ENCODE measurements around the gene MLLT10.
A peak's percentile ranks its signal among the peaks of the same experiment; 100 is the strongest.
"Not testable (repeated sequence)": the region's sequence is repeated elsewhere in the genome, so short reads cannot be mapped to it uniquely, and the experiment has no call there.

The MLLT10 gene

DNA sequence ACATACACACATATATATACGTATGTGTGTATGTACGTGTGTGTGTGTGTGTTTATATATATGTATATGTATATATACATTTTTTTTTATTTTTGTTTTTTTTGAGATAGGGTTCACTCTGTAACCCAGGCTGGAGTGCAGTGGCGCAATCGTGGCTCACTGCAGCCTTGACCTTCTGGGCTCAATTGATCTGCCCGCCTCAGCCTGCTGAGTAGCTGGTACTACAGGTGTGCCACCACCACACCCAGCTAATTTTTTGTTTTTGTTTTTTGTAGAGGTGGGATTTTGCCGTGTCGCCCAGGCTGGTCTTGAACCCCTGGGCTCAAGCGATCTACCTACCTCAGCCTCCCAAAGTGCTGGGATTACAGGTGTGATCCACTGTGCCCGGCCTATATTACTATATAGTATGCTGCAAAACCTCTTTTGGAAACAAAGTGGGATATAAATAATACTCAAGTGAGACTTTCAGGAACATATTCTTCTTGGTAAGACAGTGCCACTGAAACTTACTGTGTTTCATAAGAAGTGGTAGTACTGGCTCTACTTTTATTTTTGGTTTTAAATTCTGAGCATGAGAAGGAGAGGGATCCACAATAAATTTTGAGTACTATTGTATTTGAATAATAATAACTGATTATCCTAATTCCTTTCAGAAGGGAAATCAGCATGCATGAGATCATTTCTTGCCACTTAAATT lies 51.0 kb downstream of the MLLT10 start:
- H3K36me3 Mint-ChIP-seq, result peaks cover 46% of the 10 kb centered on the region
- H3K4me1 Mint-ChIP-seq, result peaks cover 21% of the 10 kb centered on the region
- no peak overlapping the region for H3K4me3 Mint-ChIP-seq
- CTCF ChIA-PET, result no interaction called here
- H3K27me3 Mint-ChIP-seq, result no peaks in the 10 kb centered on the region
- H3K27ac Mint-ChIP-seq, result no peak overlapping the region
- DNase-seq, result no peak
- peaks cover 6% of the 10 kb centered on the region for H3K9me3 Mint-ChIP-seq

GRCh38 chr10:21587391-21587790 lies 53.4 kb downstream of the MLLT10 start:
- H3K4me1 Mint-ChIP-seq, result peaks cover 17% of the 10 kb centered on the region
- CTCF ChIA-PET, result no interaction called here

GRCh38 chr10:21588159-21588558 lies 54.1 kb downstream of the MLLT10 start:
- H3K4me3 Mint-ChIP-seq, DNase-seq, H3K27me3 Mint-ChIP-seq, CTCF ChIA-PET, H3K9me3 Mint-ChIP-seq, H3K27ac Mint-ChIP-seq: not testable (repeated sequence)
- peaks cover 52% of the 10 kb centered on the region for H3K36me3 Mint-ChIP-seq
- H3K4me1 Mint-ChIP-seq, result peaks cover 16% of the 10 kb centered on the region

More at GRCh38 chr10:21587391-21587790, 53.4 kb downstream of the MLLT10 start:
- H3K27ac Mint-ChIP-seq, result no peak overlapping the region
- H3K9me3 Mint-ChIP-seq, result peaks cover 6% of the 10 kb centered on the region
- H3K36me3 Mint-ChIP-seq, result peaks cover 51% of the 10 kb centered on the region
- H3K4me3 Mint-ChIP-seq, result no peak overlapping the region
- DNase-seq, result no peak
- H3K27me3 Mint-ChIP-seq, result no peaks in the 10 kb centered on the region

DNA sequence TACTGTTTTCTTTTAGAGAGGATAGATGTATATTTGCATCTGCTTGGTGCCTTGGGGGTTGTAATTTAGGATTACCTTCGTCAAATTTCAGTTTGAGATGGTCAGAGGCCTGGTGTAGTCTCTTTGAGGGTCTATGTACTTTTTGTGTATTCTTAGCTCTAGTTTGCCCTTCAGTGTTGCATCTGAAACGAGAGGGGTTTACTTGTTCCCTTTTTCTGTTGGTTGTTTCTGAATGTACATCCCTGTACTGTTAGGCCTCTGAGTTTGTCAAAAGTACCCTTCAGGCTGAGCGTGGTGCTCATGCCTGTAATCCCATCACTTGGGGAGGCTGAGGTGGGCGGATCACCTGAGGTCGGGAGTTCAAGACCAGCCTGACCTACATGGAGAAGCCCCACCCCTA lies 60.0 kb downstream of the MLLT10 start:
- no peaks in the 10 kb centered on the region for H3K27me3 Mint-ChIP-seq
- H3K36me3 Mint-ChIP-seq, result peaks cover 37% of the 10 kb centered on the region
- peak overlapping the region; percentile 12 for H3K27ac Mint-ChIP-seq
- DNase-seq, result no peak
- H3K4me1 Mint-ChIP-seq, result peaks cover 11% of the 10 kb centered on the region
- CTCF ChIA-PET, result no interaction called here
- H3K4me3 Mint-ChIP-seq, result no peak overlapping the region
- no peaks in the 10 kb centered on the region for H3K9me3 Mint-ChIP-seq

DNA sequence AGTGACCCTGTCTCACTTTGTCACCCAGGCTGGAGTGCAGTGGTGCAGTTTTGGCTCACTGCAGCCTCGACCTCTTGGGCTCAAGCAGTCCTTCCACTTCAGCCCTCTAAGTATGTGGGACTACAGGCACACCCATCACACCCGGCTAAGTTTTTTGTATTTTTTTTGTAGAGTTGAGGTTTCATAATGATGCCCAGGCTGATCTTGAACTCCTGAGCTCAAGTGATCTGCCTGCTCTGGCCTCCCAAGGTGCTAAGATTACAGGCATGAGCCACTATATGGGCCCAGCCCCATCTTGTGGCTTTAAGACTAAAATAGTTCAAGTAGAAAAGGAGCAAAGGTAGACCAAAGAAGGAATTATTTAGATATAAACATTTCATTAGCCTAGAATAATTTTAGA lies 65.5 kb downstream of the MLLT10 start:
- CTCF ChIA-PET, result no interaction called here
- H3K27me3 Mint-ChIP-seq, result no peaks in the 10 kb centered on the region
- DNase-seq, result no peak
- H3K9me3 Mint-ChIP-seq, result no peaks in the 10 kb centered on the region
- H3K4me1 Mint-ChIP-seq, result peaks cover 6% of the 10 kb centered on the region
- peaks cover 18% of the 10 kb centered on the region for H3K36me3 Mint-ChIP-seq
- no peak overlapping the region for H3K4me3 Mint-ChIP-seq
- no peak overlapping the region for H3K27ac Mint-ChIP-seq

DNA sequence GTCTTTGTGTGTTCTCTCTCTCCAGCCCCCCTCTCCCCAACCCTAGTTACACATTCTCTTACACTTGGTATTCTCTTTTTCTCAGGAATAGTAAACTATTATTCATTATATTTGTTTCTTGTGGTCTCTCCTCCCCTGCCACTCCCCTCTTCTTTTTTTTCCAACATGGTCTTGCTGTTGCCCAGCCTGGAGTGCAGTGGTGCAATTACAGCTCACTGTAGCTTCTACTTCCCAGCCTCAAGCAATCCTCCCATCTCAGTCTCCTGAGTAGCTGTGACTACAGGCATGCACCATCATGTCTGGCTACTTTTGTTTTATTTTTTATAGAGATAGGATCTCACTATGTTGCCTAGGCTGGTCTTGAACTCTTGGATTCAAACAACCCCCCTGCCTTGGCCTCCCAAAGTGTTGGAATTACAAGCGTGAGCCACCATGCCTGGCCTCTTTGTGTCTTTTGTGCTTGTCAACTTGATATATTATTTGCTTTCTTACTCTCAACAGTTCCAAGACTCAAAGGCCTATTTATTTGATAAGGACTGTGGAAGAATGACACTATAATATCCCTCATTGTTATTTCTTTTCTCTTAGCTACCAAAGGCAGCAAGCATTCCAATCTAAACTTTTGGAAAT lies 66.9 kb downstream of the MLLT10 start:
- Mint-ChIP-seq H3K4me3 (no peak overlapping the region), H3K9me3 (no peaks in the 10 kb centered on the region), H3K36me3 (peaks cover 22% of the 10 kb centered on the region), H3K4me1 (peaks cover 10% of the 10 kb centered on the region), H3K27me3 (no peaks in the 10 kb centered on the region), H3K27ac (no peak overlapping the region)
- no peak for DNase-seq
- CTCF ChIA-PET, result no interaction called here

GRCh38 chr10:21602313-21602712 lies 68.3 kb downstream of the MLLT10 start:
- Mint-ChIP-seq H3K27me3 (no peaks in the 10 kb centered on the region), H3K27ac (no peak overlapping the region), H3K36me3 (peaks cover 33% of the 10 kb centered on the region), H3K4me1 (peaks cover 20% of the 10 kb centered on the region), H3K4me3 (no peak overlapping the region), H3K9me3 (no peaks in the 10 kb centered on the region)
- no peak for DNase-seq
- CTCF ChIA-PET, result no interaction called here

GRCh38 chr10:21603721-21604120 lies 69.7 kb downstream of the MLLT10 start:
- peaks cover 18% of the 10 kb centered on the region for H3K4me1 Mint-ChIP-seq
- H3K36me3 Mint-ChIP-seq, result peaks cover 35% of the 10 kb centered on the region
- DNase-seq, result no peak
- CTCF ChIA-PET, result no interaction called here
- H3K27ac Mint-ChIP-seq, result no peak overlapping the region
- H3K27me3 Mint-ChIP-seq, result no peaks in the 10 kb centered on the region
- no peak overlapping the region for H3K4me3 Mint-ChIP-seq
- H3K9me3 Mint-ChIP-seq, result no peaks in the 10 kb centered on the region

DNA sequence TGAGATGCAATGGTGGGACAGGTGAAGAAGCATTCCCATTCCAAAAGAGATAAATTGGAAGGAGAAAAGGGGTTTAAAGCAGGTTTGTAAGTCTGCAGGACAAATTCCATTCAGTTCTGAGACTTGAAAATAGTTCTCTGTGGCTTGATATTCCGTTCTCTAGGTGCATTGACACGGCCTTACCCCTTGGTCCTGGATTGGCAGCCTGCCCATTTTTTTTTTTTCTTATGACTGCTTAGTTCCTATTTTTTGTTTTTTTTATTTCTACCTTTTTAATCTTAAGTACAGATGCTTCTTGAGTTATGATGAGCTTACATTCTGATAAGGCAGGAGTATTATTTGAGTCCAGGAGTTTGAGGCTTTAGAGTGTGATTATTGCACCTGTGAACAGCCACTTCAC lies 70.6 kb downstream of the MLLT10 start:
- H3K27ac Mint-ChIP-seq, result no peak overlapping the region
- peaks cover 15% of the 10 kb centered on the region for H3K4me1 Mint-ChIP-seq
- H3K4me3 Mint-ChIP-seq, result no peak overlapping the region
- no peak for DNase-seq
- no peaks in the 10 kb centered on the region for H3K9me3 Mint-ChIP-seq
- CTCF ChIA-PET, result no interaction called here
- no peaks in the 10 kb centered on the region for H3K27me3 Mint-ChIP-seq
- H3K36me3 Mint-ChIP-seq, result peaks cover 42% of the 10 kb centered on the region

DNA sequence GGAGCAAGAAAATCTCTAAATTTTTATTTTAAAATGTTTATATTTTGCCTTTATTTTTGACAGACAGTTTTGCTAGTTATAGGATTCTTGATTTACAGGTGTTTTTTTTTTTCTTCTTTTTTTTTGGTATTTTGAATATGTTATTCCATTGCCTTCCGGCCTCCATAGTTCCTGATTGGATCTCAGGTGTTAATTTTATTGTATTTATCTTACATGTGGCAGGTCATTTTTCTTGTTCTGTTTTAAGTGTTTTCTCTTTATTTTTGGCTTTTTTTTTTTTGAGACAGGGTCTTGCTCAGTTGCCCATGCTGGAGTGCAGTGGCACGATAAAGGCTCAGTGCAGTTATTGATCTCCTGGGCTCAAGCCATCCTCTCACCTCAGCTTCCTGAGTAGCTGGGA lies 73.9 kb downstream of the MLLT10 start:
- H3K27ac Mint-ChIP-seq, result no peak overlapping the region
- H3K4me3 Mint-ChIP-seq, result no peak overlapping the region
- H3K4me1 Mint-ChIP-seq, result peaks cover 20% of the 10 kb centered on the region
- DNase-seq, result no peak
- H3K27me3 Mint-ChIP-seq, result no peaks in the 10 kb centered on the region
- CTCF ChIA-PET, result no interaction called here
- H3K9me3 Mint-ChIP-seq, result no peaks in the 10 kb centered on the region
- peaks cover 55% of the 10 kb centered on the region for H3K36me3 Mint-ChIP-seq

DNA sequence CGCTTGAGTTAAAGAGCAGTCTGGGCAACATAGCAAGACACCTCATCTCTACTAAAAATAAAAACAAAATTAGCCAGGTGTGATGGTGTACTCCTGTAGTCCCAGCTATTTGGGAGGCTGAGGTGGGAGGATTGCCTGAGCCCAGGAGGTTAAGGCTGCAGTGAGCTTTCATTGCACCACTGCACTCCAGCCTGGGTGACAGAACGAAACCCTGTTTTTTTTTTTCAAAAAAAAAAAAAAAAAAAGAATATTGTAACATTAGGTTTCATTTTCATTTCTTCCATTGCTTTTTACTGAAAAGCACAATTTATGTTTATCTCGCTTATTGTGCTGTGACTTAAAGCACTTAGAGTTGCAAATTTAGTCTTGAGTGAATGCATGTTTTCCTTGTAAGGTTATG lies 80.0 kb downstream of the MLLT10 start:
- Mint-ChIP-seq H3K27me3 (no peaks in the 10 kb centered on the region), H3K4me3 (no peak overlapping the region), H3K9me3 (no peaks in the 10 kb centered on the region), H3K4me1 (peaks cover 19% of the 10 kb centered on the region), H3K36me3 (peaks cover 35% of the 10 kb centered on the region), H3K27ac (peak overlapping the region; percentile 5)
- DNase-seq, result no peak
- CTCF ChIA-PET, result interaction anchor here (0.6 kb wide), 1 partner anchor 1404 kb away, joined by 3 read pairs; no protein-coding TSS in a partner anchor

DNA sequence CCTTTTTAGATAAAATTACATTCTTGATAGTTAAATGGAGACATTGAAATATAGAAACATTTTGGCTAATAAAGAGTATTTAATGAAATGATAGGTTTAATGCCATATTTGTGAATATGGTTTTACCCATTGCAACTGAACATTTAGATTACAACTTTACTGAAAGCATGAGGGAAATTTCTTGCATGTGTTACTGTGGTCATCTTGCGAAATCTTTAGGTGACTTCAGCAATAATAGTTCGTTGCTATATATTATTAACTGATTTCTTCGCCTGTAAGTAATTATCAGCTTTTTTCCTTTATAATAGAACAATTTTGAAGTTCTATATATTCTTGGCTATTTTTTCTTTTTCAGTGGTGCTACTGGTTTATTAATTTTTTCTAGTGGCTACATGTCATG lies 83.2 kb downstream of the MLLT10 start:
- no peaks in the 10 kb centered on the region for H3K27me3 Mint-ChIP-seq
- no peak for DNase-seq
- CTCF ChIA-PET, result no interaction called here
- no peak overlapping the region for H3K4me3 Mint-ChIP-seq
- no peak overlapping the region for H3K27ac Mint-ChIP-seq
- H3K9me3 Mint-ChIP-seq, result no peaks in the 10 kb centered on the region
- peaks cover 16% of the 10 kb centered on the region for H3K4me1 Mint-ChIP-seq
- peaks cover 21% of the 10 kb centered on the region for H3K36me3 Mint-ChIP-seq

GRCh38 chr10:21623291-21623690 lies 89.3 kb downstream of the MLLT10 start:
- H3K4me1 Mint-ChIP-seq, result peaks cover 25% of the 10 kb centered on the region
- peaks cover 46% of the 10 kb centered on the region for H3K36me3 Mint-ChIP-seq
- H3K27me3 Mint-ChIP-seq, result no peaks in the 10 kb centered on the region
- no peak overlapping the region for H3K4me3 Mint-ChIP-seq
- H3K27ac Mint-ChIP-seq, result no peak overlapping the region
- H3K9me3 Mint-ChIP-seq, result no peaks in the 10 kb centered on the region
- CTCF ChIA-PET, result no interaction called here
- DNase-seq, result no peak

DNA sequence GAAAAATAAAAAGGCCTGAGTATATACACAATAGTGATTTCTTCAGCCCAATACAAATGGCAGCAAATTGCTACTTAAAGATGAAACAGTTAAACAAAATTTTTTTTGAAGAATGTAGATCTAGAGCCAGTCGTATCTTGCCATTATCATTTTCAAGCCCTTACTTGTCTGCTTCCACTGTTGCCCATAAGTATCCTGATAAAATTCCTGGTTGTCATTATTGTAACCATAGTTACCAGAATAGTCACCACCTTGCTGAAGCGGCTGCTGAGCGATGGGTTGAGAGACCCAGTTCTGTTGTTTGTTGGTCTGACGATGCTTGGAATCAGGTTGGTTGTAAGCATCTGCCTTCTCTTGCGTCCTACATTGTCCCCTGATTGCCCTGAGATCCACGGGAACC lies 90.4 kb downstream of the MLLT10 start:
- H3K4me3 Mint-ChIP-seq, H3K27ac Mint-ChIP-seq, H3K27me3 Mint-ChIP-seq, DNase-seq, H3K9me3 Mint-ChIP-seq, CTCF ChIA-PET: not testable (repeated sequence)
- H3K4me1 Mint-ChIP-seq, result peaks cover 25% of the 10 kb centered on the region
- H3K36me3 Mint-ChIP-seq, result peaks cover 43% of the 10 kb centered on the region

DNA sequence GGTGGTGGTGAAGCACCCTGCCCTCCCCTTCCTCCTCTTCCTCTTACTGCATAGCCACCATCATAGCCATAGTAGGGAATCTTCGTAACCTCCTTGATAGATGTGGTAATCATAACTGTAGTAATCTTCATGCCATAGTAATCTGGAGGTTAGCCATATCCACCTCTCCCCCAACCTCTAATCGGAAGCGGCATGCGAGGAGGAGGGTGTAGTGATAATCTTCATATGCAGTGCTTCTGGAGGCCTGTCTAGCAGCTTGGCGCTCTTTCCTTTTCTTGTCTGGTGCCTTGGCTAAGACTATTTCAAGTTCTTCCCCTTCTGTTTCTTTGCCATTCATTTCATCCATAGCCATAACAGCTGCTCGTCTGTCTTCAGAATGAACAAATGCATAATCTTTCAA lies 90.9 kb downstream of the MLLT10 start:
- CTCF ChIA-PET, result no interaction called here
- Mint-ChIP-seq H3K9me3 (no peaks in the 10 kb centered on the region), H3K27ac (no peak overlapping the region), H3K4me1 (peaks cover 25% of the 10 kb centered on the region), H3K27me3 (no peaks in the 10 kb centered on the region), H3K4me3 (no peak overlapping the region), H3K36me3 (peaks cover 46% of the 10 kb centered on the region)
- no peak for DNase-seq

Measured in activated naive CD4-positive, alpha-beta T cell treated with anti-CD3 and anti-CD28 coated beads, Interleukin-2, amount 10 ng/mL, durations not matched to agents 7 days and 5 days (primary cell).